Keratinocyte (primary cell): ENCODE data around the gene TFPI. TPM values are rescaled to one million over a fixed set of nuclear protein-coding genes. Genes with fewer than 3 reads are reported as not detected.

ENCODE experiments used
- DNase-seq: peaks from one replicate; pipeline ENCODE4 v3.0.0-alpha.2; 2011; ENCODE audit warnings: low read depth, missing footprints, low spot score
- FAIRE-seq: peaks from 2 replicates; lab custom pipeline; 2011; peaks lifted over from hg19 to GRCh38; lab: Jason Lieb, UNC
- H2AFZ ChIP-seq: 2 replicates; pipeline ENCODE4 v1.6.0; 2012; ENCODE audit warnings: low read length, control low read depth, inconsistent platforms; ENCODE audit not compliant: control insufficient read depth
- H3K27ac ChIP-seq: 2 replicates; pipeline ENCODE4 v1.5.1; 2011; ENCODE audit warnings: low read length; ENCODE audit not compliant: control insufficient read depth, insufficient read depth
- H3K27me3 ChIP-seq: 3 replicates; pipeline ENCODE4 v1.6.0; 2011; ENCODE audit warnings: low read length; ENCODE audit not compliant: control insufficient read depth, insufficient read depth; ENCODE audit errors: extremely low read depth
- H3K36me3 ChIP-seq, 2 experiments: 2 replicates in 1 of 2; 3 replicates in 1 of 2; pipeline ENCODE4 v1.5.1; 2011; ENCODE audit warnings: low read length in 2 of 2, mild to moderate bottlenecking in 1 of 2; ENCODE audit not compliant: control insufficient read depth in 2 of 2, insufficient read depth in 2 of 2; ENCODE audit errors: extremely low read depth in 1 of 2
- H3K4me1 ChIP-seq: 3 replicates; pipeline ENCODE4 v1.5.1; 2011; ENCODE audit warnings: low read length; ENCODE audit not compliant: control insufficient read depth, insufficient read depth; ENCODE audit errors: extremely low read depth
- H3K4me2 ChIP-seq: 3 replicates; pipeline ENCODE4 v1.6.0; 2011; ENCODE audit warnings: low read depth, low read length; ENCODE audit not compliant: control insufficient read depth, insufficient read depth; ENCODE audit errors: extremely low read depth
- H3K4me3 ChIP-seq, 3 experiments: fragments of 200-600 bp in 1 of 3; sonication (generic) in 1 of 3; 2 replicates in 2 of 3; 3 replicates in 1 of 3; pipeline ENCODE4 v1.5.1; 2011 to 2016; ENCODE audit warnings: low read length in 3 of 3, mild to moderate bottlenecking in 3 of 3, control low read depth in 2 of 3, inconsistent platforms in 1 of 3, low read depth in 1 of 3, mixed read lengths in 1 of 3, mixed run types in 1 of 3, moderate library complexity in 1 of 3; ENCODE audit not compliant: control insufficient read depth in 2 of 3, insufficient read depth in 2 of 3; ENCODE audit errors: extremely low read depth in 1 of 3
- H3K79me2 ChIP-seq: 2 replicates; pipeline ENCODE4 v1.6.0; 2012; ENCODE audit warnings: low read length; ENCODE audit not compliant: control insufficient read depth, insufficient read depth
- H3K9ac ChIP-seq: 3 replicates; pipeline ENCODE4 v1.6.0; 2011; ENCODE audit warnings: low read length; ENCODE audit not compliant: control insufficient read depth, insufficient read depth; ENCODE audit errors: extremely low read depth
- H3K9me1 ChIP-seq: 3 replicates; pipeline ENCODE4 v1.6.0; 2011; ENCODE audit warnings: low read length; ENCODE audit not compliant: control insufficient read depth, insufficient read depth; ENCODE audit errors: extremely low read depth
- H3K9me3 ChIP-seq: 2 replicates; pipeline ENCODE4 v1.5.1; 2012; ENCODE audit warnings: low read depth, low read length; ENCODE audit not compliant: control insufficient read depth
- H4K20me1 ChIP-seq: 3 replicates; pipeline ENCODE4 v1.6.0; 2011; ENCODE audit warnings: low read length; ENCODE audit not compliant: control insufficient read depth, insufficient read depth; ENCODE audit errors: extremely low read depth
- EZH2 ChIP-seq: IDR thresholded peaks from one replicate; pipeline ENCODE4 v1.6.1; 2012; ENCODE audit warnings: inconsistent platforms, mild to moderate bottlenecking, low read length, moderate library complexity
- dilution Hi-C: fragments of 300-500 bp; cut with MboI; formaldehyde crosslinking; loops from one replicate; pipeline ENCODE4 v1.7.0; 2020; ENCODE audit warnings: low sequenced_read_pairs; ENCODE audit not compliant: extremely low pct_ligation_motif_present
- polyA plus RNA-seq, 5 experiments: library from polyadenylated mRNA; depleted of rRNA in 3 of 5; stranded (reverse) in 3 of 5; stranded (forward) in 1 of 5; unstranded in 1 of 5; fragments of >200 nt; gene quantifications; 1 replicate in 1 of 5; 2 replicates in 3 of 5; 3 replicates in 1 of 5; pipeline versions ENCODE4 v1.2.1 to v1.2.3, GENCODE V29; 2011 to 2012; ENCODE audit warnings: missing spikeins in 2 of 5, low read depth in 1 of 5, low replicate concordance in 1 of 5
- TF ChIP-seq, protein P1 (sequence below), 3 experiments: IDR thresholded peaks in 1 of 3; conservative IDR thresholded peaks in 1 of 3; optimal IDR thresholded peaks in 1 of 3; 2 replicates in 2 of 3; 3 replicates in 1 of 3; pipeline versions ENCODE3 to v1.5.1; 2011; ENCODE audit warnings: low read length in 3 of 3, mild to moderate bottlenecking in 3 of 3, moderate library complexity in 2 of 3, control low read depth in 1 of 3, inconsistent platforms in 1 of 3; ENCODE audit not compliant: insufficient read depth in 2 of 3; ENCODE audit errors: extremely low read depth in 1 of 3

TFPI gene
- polyA plus RNA-seq, 1 donor (not counting 4 experiments of a cell fraction or from before 2014, with no cell fraction given) = 1.1 TPM

DNA sequence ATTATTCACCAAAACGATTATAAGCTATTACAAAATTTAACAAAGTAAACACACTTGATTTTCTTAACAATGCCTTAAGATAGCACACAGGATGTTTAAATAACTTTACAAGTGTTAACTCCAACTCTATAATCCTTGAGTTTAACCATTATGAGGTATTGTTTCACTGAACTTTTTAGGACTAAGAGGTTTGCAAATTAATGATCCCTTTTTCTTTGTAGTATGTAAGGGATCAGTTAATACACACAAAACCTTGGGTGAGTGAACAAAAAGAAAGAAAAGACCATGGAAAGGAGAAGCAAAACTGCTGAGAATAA, 21.5 kb upstream of the TFPI start:
- Histone ChIP-seq H2AFZ (no peak overlapping the region), H3K9ac (no peak overlapping the region), H3K4me3 (no peak overlapping the region), H3K4me1 (no peaks in the 10 kb centered on the region), H3K27me3 (no peaks in the 10 kb centered on the region), H3K27ac (no peak overlapping the region), H4K20me1 (no peaks in the 10 kb centered on the region), H3K79me2 (no peaks in the 10 kb centered on the region), H3K4me2 (no peak overlapping the region), H3K9me3 (no peaks in the 10 kb centered on the region), H3K36me3 (no peaks in the 10 kb centered on the region), H3K9me1 (no peaks in the 10 kb centered on the region)
- FAIRE-seq (no peak), DNase-seq (no peak)
- TF ChIP-seq, protein P1, sequence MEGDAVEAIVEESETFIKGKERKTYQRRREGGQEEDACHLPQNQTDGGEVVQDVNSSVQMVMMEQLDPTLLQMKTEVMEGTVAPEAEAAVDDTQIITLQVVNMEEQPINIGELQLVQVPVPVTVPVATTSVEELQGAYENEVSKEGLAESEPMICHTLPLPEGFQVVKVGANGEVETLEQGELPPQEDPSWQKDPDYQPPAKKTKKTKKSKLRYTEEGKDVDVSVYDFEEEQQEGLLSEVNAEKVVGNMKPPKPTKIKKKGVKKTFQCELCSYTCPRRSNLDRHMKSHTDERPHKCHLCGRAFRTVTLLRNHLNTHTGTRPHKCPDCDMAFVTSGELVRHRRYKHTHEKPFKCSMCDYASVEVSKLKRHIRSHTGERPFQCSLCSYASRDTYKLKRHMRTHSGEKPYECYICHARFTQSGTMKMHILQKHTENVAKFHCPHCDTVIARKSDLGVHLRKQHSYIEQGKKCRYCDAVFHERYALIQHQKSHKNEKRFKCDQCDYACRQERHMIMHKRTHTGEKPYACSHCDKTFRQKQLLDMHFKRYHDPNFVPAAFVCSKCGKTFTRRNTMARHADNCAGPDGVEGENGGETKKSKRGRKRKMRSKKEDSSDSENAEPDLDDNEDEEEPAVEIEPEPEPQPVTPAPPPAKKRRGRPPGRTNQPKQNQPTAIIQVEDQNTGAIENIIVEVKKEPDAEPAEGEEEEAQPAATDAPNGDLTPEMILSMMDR (optimal IDR thresholded peaks at IDR 0.05 in 1 of 3, IDR thresholded peaks at IDR 0.05 in 1 of 3, conservative IDR thresholded peaks at IDR 0.05 in 1 of 3; ENCODE audit: extremely low read depth in 1 of 3, insufficient read depth in 2 of 3, low read length in 3 of 3) = no peak
- TF ChIP-seq EZH2 = no peak
- dilution Hi-C loops = no loop called here

DNA sequence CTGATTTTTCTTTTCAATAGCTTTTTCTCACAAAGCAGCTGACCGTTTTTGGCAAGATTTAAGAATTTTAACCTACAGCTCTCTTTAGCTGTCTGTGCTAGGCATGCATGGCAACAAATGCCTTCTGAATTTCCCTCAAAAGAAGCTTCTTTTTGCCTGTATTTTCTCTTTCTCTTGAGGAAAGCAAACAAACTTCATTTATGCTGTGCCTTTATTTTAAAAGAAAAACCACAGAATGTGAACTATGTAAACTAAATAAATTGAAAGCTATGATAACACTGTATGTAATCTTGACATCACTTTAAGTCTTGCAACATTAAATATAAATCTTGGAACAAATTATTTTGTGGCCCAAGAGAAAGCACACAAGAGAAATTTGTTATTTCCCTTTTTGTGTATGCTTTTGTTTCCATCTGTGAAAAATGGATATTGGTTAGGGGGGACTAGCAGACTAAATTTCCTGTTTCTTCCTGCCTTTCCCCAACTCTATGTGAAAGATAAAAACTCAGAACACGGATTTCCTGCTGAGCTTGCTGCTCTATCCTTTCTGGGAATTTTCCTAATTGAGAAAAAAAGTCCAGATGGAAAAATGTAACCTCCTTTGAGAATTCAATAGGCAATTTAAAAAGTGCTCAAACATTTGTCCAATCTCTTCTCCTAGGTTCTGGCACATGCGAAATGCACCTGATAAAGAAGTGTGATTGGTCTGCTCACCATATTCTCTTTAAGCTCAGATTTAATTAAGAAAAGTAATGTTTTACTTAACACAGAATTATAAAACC, 20.9 kb upstream of the TFPI start:
- no peaks in the 10 kb centered on the region for H4K20me1 ChIP-seq
- H2AFZ ChIP-seq = no peak overlapping the region
- no peak overlapping the region for H3K4me3 ChIP-seq
- no peaks in the 10 kb centered on the region for H3K4me1 ChIP-seq
- dilution Hi-C loops = no loop called here
- H3K9ac ChIP-seq = no peak overlapping the region
- H3K9me3 ChIP-seq = no peaks in the 10 kb centered on the region
- no peak overlapping the region for H3K27ac ChIP-seq
- H3K79me2 ChIP-seq = no peaks in the 10 kb centered on the region
- no peak for TF ChIP-seq EZH2
- TF ChIP-seq, protein P1 (optimal IDR thresholded peaks at IDR 0.05 in 1 of 3, IDR thresholded peaks at IDR 0.05 in 1 of 3, conservative IDR thresholded peaks at IDR 0.05 in 1 of 3; ENCODE audit: extremely low read depth in 1 of 3, insufficient read depth in 2 of 3, low read length in 3 of 3) = no peak
- H3K9me1 ChIP-seq = no peaks in the 10 kb centered on the region
- FAIRE-seq = no peak
- no peaks in the 10 kb centered on the region for H3K27me3 ChIP-seq
- H3K4me2 ChIP-seq = no peak overlapping the region
- no peak for DNase-seq
- no peaks in the 10 kb centered on the region for H3K36me3 ChIP-seq
